NT2/D1 (cell line): ENCODE results near the gene KRT12.

Source experiments
- SUZ12 ChIP-seq: IDR thresholded peaks from 2 replicates; pipeline ENCODE4 v1.6.1; 2011; ENCODE audit not compliant: insufficient read length, insufficient read depth; ENCODE audit errors: extremely low read depth
- YY1 ChIP-seq: IDR thresholded peaks from 2 replicates; pipeline ENCODE4 v1.6.1; 2011; ENCODE audit not compliant: insufficient read length, insufficient read depth
- ZNF274 ChIP-seq: IDR thresholded peaks from 2 replicates; pipeline ENCODE4 v1.6.1; 2011; ENCODE audit warnings: mild to moderate bottlenecking, low read depth, low read length

DNA sequence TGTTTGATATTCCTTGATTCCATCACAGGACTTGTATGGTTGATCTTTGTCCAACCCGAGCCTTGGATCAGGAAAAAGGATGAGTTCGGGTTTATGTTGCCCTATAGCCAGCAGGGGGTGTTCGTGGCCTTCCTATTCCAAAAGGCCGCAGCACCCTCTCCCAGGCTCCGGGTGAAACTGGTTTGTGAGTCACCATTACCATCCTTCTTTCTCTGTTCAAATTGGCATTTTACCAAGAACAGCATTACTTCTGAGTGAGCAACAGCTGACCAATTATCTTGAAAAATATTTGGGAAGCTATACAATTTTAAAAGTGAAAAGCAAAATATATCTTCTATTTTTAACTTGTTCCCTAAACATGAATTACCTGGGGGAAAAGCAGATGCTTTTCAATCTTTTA lies 42.3 kb upstream of the KRT12 start:
- TF ChIP-seq YY1 (no peak), ZNF274 (no peak), SUZ12 (no peak)
